ENCODE data around the gene ZBTB16.

DNA sequence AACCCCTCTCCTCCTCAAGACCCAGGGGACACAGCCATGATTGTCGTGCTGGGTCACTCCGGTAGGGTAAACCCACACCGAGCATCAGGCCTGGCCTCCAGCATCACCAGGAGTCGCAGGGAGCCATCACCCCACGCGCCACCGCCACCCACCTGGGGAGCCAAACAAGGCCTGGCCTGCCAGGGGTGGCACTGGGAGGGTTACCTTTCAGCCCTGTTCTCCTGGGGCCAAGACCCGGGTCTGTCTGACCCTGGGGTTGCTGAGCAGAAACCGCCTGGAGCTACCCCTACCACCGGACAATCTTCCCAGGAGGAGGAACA is 197.4 kb downstream of the ZBTB16 start:
- TF ChIP-seq ZNF230 (CRISPR knock-in tag; IDR thresholded peaks at IDR 0.05): no peak
- TF ChIP-seq, protein P1, sequence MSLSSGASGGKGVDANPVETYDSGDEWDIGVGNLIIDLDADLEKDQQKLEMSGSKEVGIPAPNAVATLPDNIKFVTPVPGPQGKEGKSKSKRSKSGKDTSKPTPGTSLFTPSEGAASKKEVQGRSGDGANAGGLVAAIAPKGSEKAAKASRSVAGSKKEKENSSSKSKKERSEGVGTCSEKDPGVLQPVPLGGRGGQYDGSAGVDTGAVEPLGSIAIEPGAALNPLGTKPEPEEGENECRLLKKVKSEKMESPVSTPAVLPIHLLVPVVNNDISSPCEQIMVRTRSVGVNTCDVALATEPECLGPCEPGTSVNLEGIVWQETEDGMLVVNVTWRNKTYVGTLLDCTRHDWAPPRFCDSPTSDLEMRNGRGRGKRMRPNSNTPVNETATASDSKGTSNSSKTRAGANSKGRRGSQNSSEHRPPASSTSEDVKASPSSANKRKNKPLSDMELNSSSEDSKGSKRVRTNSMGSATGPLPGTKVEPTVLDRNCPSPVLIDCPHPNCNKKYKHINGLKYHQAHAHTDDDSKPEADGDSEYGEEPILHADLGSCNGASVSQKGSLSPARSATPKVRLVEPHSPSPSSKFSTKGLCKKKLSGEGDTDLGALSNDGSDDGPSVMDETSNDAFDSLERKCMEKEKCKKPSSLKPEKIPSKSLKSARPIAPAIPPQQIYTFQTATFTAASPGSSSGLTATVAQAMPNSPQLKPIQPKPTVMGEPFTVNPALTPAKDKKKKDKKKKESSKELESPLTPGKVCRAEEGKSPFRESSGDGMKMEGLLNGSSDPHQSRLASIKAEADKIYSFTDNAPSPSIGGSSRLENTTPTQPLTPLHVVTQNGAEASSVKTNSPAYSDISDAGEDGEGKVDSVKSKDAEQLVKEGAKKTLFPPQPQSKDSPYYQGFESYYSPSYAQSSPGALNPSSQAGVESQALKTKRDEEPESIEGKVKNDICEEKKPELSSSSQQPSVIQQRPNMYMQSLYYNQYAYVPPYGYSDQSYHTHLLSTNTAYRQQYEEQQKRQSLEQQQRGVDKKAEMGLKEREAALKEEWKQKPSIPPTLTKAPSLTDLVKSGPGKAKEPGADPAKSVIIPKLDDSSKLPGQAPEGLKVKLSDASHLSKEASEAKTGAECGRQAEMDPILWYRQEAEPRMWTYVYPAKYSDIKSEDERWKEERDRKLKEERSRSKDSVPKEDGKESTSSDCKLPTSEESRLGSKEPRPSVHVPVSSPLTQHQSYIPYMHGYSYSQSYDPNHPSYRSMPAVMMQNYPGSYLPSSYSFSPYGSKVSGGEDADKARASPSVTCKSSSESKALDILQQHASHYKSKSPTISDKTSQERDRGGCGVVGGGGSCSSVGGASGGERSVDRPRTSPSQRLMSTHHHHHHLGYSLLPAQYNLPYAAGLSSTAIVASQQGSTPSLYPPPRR (CRISPR knock-in tag; IDR thresholded peaks at IDR 0.05; ENCODE audit: borderline replicate concordance): no peak
- no peak for TF ChIP-seq ZNF501 (CRISPR knock-in tag; IDR thresholded peaks at IDR 0.05)
- TF ChIP-seq NR3C1 (CRISPR knock-in tag; IDR thresholded peaks at IDR 0.05): no peak
- TF ChIP-seq NFYB (CRISPR knock-in tag; IDR thresholded peaks at IDR 0.05): no peak
- no peak for TF ChIP-seq AHDC1 (CRISPR knock-in tag; IDR thresholded peaks at IDR 0.05; ENCODE audit: borderline replicate concordance)
- TF ChIP-seq, protein P2, sequence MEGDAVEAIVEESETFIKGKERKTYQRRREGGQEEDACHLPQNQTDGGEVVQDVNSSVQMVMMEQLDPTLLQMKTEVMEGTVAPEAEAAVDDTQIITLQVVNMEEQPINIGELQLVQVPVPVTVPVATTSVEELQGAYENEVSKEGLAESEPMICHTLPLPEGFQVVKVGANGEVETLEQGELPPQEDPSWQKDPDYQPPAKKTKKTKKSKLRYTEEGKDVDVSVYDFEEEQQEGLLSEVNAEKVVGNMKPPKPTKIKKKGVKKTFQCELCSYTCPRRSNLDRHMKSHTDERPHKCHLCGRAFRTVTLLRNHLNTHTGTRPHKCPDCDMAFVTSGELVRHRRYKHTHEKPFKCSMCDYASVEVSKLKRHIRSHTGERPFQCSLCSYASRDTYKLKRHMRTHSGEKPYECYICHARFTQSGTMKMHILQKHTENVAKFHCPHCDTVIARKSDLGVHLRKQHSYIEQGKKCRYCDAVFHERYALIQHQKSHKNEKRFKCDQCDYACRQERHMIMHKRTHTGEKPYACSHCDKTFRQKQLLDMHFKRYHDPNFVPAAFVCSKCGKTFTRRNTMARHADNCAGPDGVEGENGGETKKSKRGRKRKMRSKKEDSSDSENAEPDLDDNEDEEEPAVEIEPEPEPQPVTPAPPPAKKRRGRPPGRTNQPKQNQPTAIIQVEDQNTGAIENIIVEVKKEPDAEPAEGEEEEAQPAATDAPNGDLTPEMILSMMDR (CRISPR knock-in tag; IDR thresholded peaks at IDR 0.05): no peak
- TF ChIP-seq ARID2 (CRISPR knock-in tag; IDR thresholded peaks at IDR 0.05; ENCODE audit: borderline replicate concordance): no peak
- no peak for TF ChIP-seq KDM1A (CRISPR knock-in tag; IDR thresholded peaks at IDR 0.05)
- no peak for TF ChIP-seq ZBTB3 (CRISPR knock-in tag; IDR thresholded peaks at IDR 0.05; ENCODE audit: borderline replicate concordance, low read depth)
- TF ChIP-seq USF2 (IDR thresholded peaks at IDR 0.05; ENCODE audit: low read depth, low read length): no peak
- no peak for TF ChIP-seq USF2 (CRISPR knock-in tag; IDR thresholded peaks at IDR 0.05; ENCODE audit: borderline replicate concordance)
- no peak for TF ChIP-seq ZNF343 (CRISPR knock-in tag; IDR thresholded peaks at IDR 0.05)
- TF ChIP-seq RXRA (CRISPR knock-in tag; IDR thresholded peaks at IDR 0.05): no peak

Data from HepG2 (cell line).